Smooth muscle cell (in vitro differentiated cells): Measurements from ENCODE around the gene SYNE1. TPM values are rescaled to one million over a fixed set of nuclear protein-coding genes. Genes with fewer than 3 reads are reported as not detected.
A peak's percentile ranks its signal among the peaks of the same experiment; 100 is the strongest.

Source experiments
- DNase-seq: peaks from one replicate; lab custom pipeline; 2025; ENCODE audit not compliant: unreplicated experiment; lab: John Stamatoyannopoulos, UW
- H2AFZ ChIP-seq: fragments of 200-600 bp; sonication (generic); 2 replicates; pipeline ENCODE4 v1.6.0; 2016; ENCODE audit warnings: antibody characterized with exemption, low read depth, mild to moderate bottlenecking
- H3F3A ChIP-seq: fragments of 200-600 bp; sonication (generic); 2 replicates; pipeline ENCODE4 v1.6.0; 2017; ENCODE audit warnings: antibody characterized with exemption, low read depth
- H3K27ac ChIP-seq: fragments of 200-600 bp; sonication (generic); 2 replicates; pipeline ENCODE4 v1.5.1; 2016; ENCODE audit warnings: low read depth, mild to moderate bottlenecking
- H3K27me3 ChIP-seq: fragments of 200-600 bp; sonication (generic); 2 replicates; pipeline ENCODE4 v1.6.1; 2016; ENCODE audit warnings: low read depth, mild to moderate bottlenecking
- H3K36me3 ChIP-seq: fragments of 200-600 bp; sonication (generic); 2 replicates; pipeline ENCODE4 v1.5.1; 2016; ENCODE audit warnings: low read depth
- H3K4me1 ChIP-seq: fragments of 200-600 bp; sonication (generic); 2 replicates; pipeline ENCODE4 v1.5.1; 2016; ENCODE audit warnings: low read depth
- H3K4me2 ChIP-seq: fragments of 200-600 bp; sonication (generic); 2 replicates; pipeline ENCODE4 v1.6.0; 2016; ENCODE audit warnings: mild to moderate bottlenecking
- H3K4me3 ChIP-seq: fragments of 200-600 bp; sonication (generic); 2 replicates; pipeline ENCODE4 v1.5.1; 2016; ENCODE audit warnings: mild to moderate bottlenecking
- H3K79me2 ChIP-seq: fragments of 200-600 bp; sonication (generic); 2 replicates; pipeline ENCODE4 v1.6.0; 2016; ENCODE audit warnings: low read depth, mild to moderate bottlenecking
- H3K9ac ChIP-seq: fragments of 200-600 bp; sonication (generic); 2 replicates; pipeline ENCODE4 v1.6.0; 2016; ENCODE audit warnings: low read depth
- H3K9me3 ChIP-seq: fragments of 200-600 bp; sonication (generic); replicated peaks from 2 replicates; pipeline ENCODE4 v1.5.1; 2016; ENCODE audit warnings: low read depth
- H4K20me1 ChIP-seq: fragments of 200-600 bp; sonication (generic); 2 replicates; pipeline ENCODE4 v1.6.0; 2016; ENCODE audit warnings: low read depth
- CTCF ChIP-seq: fragments of 200-600 bp; sonication (generic); IDR thresholded peaks from 2 replicates; pipeline ENCODE4 v1.5.1; 2017; ENCODE audit warnings: borderline replicate concordance, mild to moderate bottlenecking, antibody characterized with exemption; ENCODE audit not compliant: insufficient read depth, poor library complexity, severe bottlenecking
- WGBS: methylation state at CpG from one replicate; pipeline ENCODE4 v1.1.7; 2016; ENCODE audit warnings: low lambda C conversion rate; 5-methylcytosine and 5-hydroxymethylcytosine counted together
- polyA plus RNA-seq: library from polyadenylated mRNA; unstranded; fragments of >200 nt; fragmentation: Nextera tagmentation; extraction: Ambion mirVana; gene quantifications from 2 replicates; pipeline ENCODE4 v1.2.1, GENCODE V29; 2016
- total RNA-seq: library from RNA; depleted of rRNA; stranded (reverse); fragments of >200 nt; gene quantifications from 2 replicates; pipeline ENCODE4 v1.2.3, GENCODE V29; 2014

Gene SYNE1
- total and polyA plus RNA-seq, 2 experiments from 2014 or later = 18.2 to 56.2 TPM

DNA sequence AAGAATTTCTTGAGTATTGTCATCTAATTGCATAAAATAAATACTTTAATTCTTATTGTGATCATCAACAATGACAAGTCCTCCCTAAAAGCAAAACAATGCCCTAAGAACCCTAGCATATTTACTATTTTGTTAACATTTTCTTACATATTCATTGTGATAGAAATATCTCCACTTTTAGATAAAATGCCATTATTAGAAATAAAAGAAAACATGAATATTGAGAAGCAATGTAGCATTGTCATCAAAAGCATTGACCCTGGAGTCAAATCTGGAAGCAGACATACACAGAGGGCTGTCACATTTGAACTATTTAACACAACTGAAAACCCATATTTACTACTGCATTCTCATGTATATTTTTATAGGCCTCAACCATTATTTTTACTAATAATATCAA lies 257.7 kb downstream of the SYNE1 start:
- Histone ChIP-seq H4K20me1 (peaks cover 48% of the 10 kb centered on the region), H3K4me3 (peak overlapping the region; percentile 67), H3F3A (no peaks in the 10 kb centered on the region), H3K4me2 (peak overlapping the region; percentile 97), H3K79me2 (peaks cover 26% of the 10 kb centered on the region), H3K27me3 (no peaks in the 10 kb centered on the region), H3K4me1 (peaks cover 17% of the 10 kb centered on the region), H3K9ac (peak overlapping the region; percentile 99), H2AFZ (no peak overlapping the region), H3K27ac (peak overlapping the region; percentile 100), H3K36me3 (peaks cover 13% of the 10 kb centered on the region), H3K9me3 (no peaks in the 10 kb centered on the region)
- DNase-seq = no peak
- no peak for TF ChIP-seq CTCF

DNA sequence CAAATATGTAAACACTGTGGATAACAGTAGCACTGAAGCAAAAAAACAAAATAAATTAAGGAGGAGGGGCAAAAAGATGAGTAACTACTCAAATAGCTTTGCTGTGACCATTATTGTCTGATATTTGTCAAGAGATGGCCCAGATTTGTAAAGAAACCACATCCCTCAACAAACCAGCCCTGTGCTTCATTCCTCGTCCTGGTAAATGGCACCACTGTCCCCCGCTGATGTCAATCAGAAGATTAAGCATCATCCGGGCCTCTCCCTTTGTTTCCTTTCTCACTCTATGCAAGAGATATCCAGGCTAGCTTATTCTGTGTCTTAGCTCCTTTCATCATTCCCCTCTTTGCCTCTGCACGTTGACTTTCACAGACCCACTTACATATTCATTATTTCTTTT lies 259.0 kb downstream of the SYNE1 start:
- H3F3A ChIP-seq = no peaks in the 10 kb centered on the region
- peaks cover 13% of the 10 kb centered on the region for H3K36me3 ChIP-seq
- no peaks in the 10 kb centered on the region for H3K9me3 ChIP-seq
- WGBS = 17% methylated on average over 4 of the region's 4 CpGs
- H2AFZ ChIP-seq = no peak overlapping the region
- peaks cover 17% of the 10 kb centered on the region for H3K4me1 ChIP-seq
- peaks cover 26% of the 10 kb centered on the region for H3K79me2 ChIP-seq
- no peak for TF ChIP-seq CTCF
- peak overlapping the region; percentile 100 for H3K27ac ChIP-seq
- H3K4me3 ChIP-seq = peak overlapping the region; percentile 67
- DNase-seq = no peak
- H3K9ac ChIP-seq = peak overlapping the region; percentile 99
- H3K27me3 ChIP-seq = no peaks in the 10 kb centered on the region
- H4K20me1 ChIP-seq = peaks cover 55% of the 10 kb centered on the region
- peak overlapping the region; percentile 97 for H3K4me2 ChIP-seq

DNA sequence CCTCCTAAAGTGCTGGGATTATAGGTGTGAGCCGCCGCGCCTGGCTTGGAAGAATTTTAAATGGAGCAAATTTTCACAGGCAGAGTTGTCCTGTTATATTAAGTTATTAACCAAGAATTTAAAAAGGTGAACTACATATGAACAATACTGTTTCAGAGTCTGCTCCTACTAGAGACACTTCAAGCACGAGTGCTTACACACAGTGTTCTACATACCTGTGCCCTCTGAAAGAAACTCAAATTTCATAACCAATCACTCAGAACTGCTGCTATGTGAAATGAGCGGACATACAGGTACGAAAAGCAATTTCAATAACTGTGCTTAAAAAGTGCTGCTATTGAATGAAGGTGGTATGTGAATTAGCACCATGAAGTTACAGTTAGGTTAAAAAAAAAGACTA lies 262.0 kb downstream of the SYNE1 start:
- DNase-seq = no peak
- Histone ChIP-seq H3K36me3 (peaks cover 24% of the 10 kb centered on the region), H3K27me3 (no peaks in the 10 kb centered on the region), H3F3A (no peaks in the 10 kb centered on the region), H3K79me2 (peaks cover 26% of the 10 kb centered on the region), H3K4me3 (no peak overlapping the region), H3K4me2 (no peak overlapping the region), H3K4me1 (peaks cover 17% of the 10 kb centered on the region), H3K9me3 (no peaks in the 10 kb centered on the region), H4K20me1 (peaks cover 55% of the 10 kb centered on the region), H2AFZ (no peak overlapping the region), H3K27ac (no peak overlapping the region), H3K9ac (no peak overlapping the region)
- no peak for TF ChIP-seq CTCF
- 96% methylated on average over 6 of the region's 6 CpGs for WGBS

- peaks cover 7% of the 10 kb centered on the region for H3K79me2 ChIP-seq
- peaks cover 28% of the 10 kb centered on the region for H3K36me3 ChIP-seq
Observed at GRCh38 chr6:152372945-152373344, 264.2 kb downstream of the SYNE1 start.

More at GRCh38 chr6:152372945-152373344, 264.2 kb downstream of the SYNE1 start:
- Histone ChIP-seq H3K27ac (no peak overlapping the region), H3K27me3 (no peaks in the 10 kb centered on the region), H3K4me1 (peaks cover 2% of the 10 kb centered on the region), H3K4me2 (no peak overlapping the region), H3K4me3 (no peak overlapping the region), H3K9me3 (no peaks in the 10 kb centered on the region), H4K20me1 (peaks cover 32% of the 10 kb centered on the region), H3K9ac (no peak overlapping the region), H2AFZ (no peak overlapping the region), H3F3A (no peaks in the 10 kb centered on the region)
- no peak for DNase-seq
- 100% methylated on average over 2 of the region's 2 CpGs for WGBS
- TF ChIP-seq CTCF = no peak
